Measurements from ENCODE around the gene PVR.

Gene PVR

DNA sequence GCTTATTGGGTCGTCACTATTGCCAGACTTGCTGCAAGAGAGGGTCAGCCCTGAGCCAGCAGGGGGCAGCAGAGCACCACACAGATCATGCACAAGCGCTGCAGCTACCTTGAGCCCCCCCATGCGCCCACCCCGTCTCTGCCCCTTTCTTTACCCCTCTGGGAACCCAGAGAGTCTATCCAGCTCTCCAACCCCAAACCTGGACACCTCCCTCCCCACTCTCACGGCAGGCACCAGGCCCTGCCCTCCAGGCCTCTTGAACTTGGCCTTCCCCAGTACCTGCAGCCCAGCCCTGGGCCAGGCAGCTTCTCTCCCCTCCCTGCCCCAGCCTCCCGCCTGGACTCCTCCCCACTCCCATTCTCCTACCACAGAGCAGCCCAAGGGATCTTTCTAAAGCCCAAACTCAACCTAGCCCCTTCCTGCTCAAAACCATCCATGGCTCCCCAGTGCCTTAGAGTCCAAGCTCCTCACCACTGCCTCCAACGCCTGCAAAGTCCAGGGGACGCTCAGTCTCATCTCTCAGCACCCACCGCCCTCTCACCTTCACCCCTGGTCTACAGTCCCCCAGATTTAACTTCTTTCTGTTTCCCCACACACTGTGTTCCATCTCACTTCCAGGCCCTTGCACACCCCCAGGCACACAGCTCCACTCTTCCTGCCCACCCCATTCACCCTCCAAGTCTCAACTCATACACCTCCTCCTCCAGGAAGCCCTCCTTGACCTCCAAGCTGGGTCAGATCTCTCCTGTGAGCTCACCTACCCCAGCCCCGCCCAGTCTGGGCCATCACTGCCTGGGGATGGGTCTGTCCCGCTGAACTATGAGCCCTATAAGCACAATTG is 45.8 kb downstream of the PVR start:
- TF ChIP-seq, protein P1, sequence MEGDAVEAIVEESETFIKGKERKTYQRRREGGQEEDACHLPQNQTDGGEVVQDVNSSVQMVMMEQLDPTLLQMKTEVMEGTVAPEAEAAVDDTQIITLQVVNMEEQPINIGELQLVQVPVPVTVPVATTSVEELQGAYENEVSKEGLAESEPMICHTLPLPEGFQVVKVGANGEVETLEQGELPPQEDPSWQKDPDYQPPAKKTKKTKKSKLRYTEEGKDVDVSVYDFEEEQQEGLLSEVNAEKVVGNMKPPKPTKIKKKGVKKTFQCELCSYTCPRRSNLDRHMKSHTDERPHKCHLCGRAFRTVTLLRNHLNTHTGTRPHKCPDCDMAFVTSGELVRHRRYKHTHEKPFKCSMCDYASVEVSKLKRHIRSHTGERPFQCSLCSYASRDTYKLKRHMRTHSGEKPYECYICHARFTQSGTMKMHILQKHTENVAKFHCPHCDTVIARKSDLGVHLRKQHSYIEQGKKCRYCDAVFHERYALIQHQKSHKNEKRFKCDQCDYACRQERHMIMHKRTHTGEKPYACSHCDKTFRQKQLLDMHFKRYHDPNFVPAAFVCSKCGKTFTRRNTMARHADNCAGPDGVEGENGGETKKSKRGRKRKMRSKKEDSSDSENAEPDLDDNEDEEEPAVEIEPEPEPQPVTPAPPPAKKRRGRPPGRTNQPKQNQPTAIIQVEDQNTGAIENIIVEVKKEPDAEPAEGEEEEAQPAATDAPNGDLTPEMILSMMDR (IDR thresholded peaks at IDR 0.05; ENCODE audit: control insufficient read depth, extremely low read depth, insufficient read depth), result peak; percentile 71
- DNase-seq (ENCODE audit: low read depth), result no peak
- H3K4me3 ChIP-seq (ENCODE audit: low read depth, low read length), result no peak overlapping the region

- H3K4me3 ChIP-seq (ENCODE audit: low read depth, low read length), result no peak overlapping the region
- TF ChIP-seq, protein P1 (IDR thresholded peaks at IDR 0.05; ENCODE audit: control insufficient read depth, extremely low read depth, insufficient read depth), result no peak
- DNase-seq (ENCODE audit: low read depth), result no peak
Observed at GRCh38 chr19:44690131-44690440, 46.4 kb downstream of the PVR start.

DNA sequence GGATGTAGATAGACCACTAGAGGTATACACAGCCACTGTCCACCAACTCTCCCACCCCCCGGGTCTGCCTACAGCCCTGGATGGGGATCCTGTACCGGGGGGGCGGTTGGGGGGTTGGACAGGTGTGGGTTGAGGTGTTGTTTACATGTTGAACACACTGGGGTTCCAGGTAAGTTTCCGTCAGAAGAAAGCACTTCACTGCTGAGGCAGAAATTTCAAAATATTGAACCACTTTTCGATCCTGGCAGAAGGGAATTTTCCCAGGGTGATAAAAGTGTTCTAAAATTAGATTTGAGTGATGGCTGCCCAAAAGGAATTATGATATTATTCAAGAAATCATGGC is 48.6 kb downstream of the PVR start:
- H3K4me3 ChIP-seq (ENCODE audit: low read depth, low read length), result no peak overlapping the region
- TF ChIP-seq, protein P1 (IDR thresholded peaks at IDR 0.05; ENCODE audit: control insufficient read depth, extremely low read depth, insufficient read depth), result no peak
- no peak for DNase-seq (ENCODE audit: low read depth)

GRCh38 chr19:44694184-44694579 is 50.5 kb downstream of the PVR start:
- H3K4me3 ChIP-seq (ENCODE audit: low read depth, low read length), result no peak overlapping the region
- no peak for DNase-seq (ENCODE audit: low read depth)
- TF ChIP-seq, protein P1 (IDR thresholded peaks at IDR 0.05; ENCODE audit: control insufficient read depth, extremely low read depth, insufficient read depth), result no peak

GRCh38 chr19:44696939-44697669 is 53.4 kb downstream of the PVR start:
- no peak overlapping the region for H3K4me3 ChIP-seq (ENCODE audit: low read depth, low read length)
- TF ChIP-seq, protein P1 (IDR thresholded peaks at IDR 0.05; ENCODE audit: control insufficient read depth, extremely low read depth, insufficient read depth), result no peak
- no peak for DNase-seq (ENCODE audit: low read depth)

GRCh38 chr19:44697670-44698034 is 53.9 kb downstream of the PVR start:
- DNase-seq (ENCODE audit: low read depth), result no peak
- TF ChIP-seq, protein P1 (IDR thresholded peaks at IDR 0.05; ENCODE audit: control insufficient read depth, extremely low read depth, insufficient read depth), result no peak

More at GRCh38 chr19:44697670-44698034, 53.9 kb downstream of the PVR start:
- no peak overlapping the region for H3K4me3 ChIP-seq (ENCODE audit: low read depth, low read length)
